Karpas-422 (cell line): ENCODE data around the gene FBLN1. TPM values are rescaled to one million over a fixed set of nuclear protein-coding genes. Genes with fewer than 3 reads are reported as not detected.
"Not testable (repeated sequence)": the region's sequence is repeated elsewhere in the genome, so short reads cannot be mapped to it uniquely, and the experiment has no call there.

Source experiments
- DNase-seq: peaks from one replicate; pipeline ENCODE4 v3.0.0-alpha.2; 2015
- H2AFZ ChIP-seq: fragments of 200-600 bp; sonication (generic); 2 replicates; pipeline ENCODE4 v1.6.1; 2014; ENCODE audit warnings: antibody characterized with exemption, low read length, mixed read lengths
- H3K27ac ChIP-seq: fragments of 200-600 bp; sonication (generic); 2 replicates; pipeline ENCODE4 v1.5.1; 2014; ENCODE audit warnings: mild to moderate bottlenecking, low read length, moderate library complexity
- H3K27me3 ChIP-seq: fragments of 200-600 bp; sonication (generic); 2 replicates; pipeline ENCODE4 v1.6.1; 2014; ENCODE audit warnings: low read length, mixed read lengths
- H3K36me3 ChIP-seq: fragments of 200-600 bp; sonication (generic); 2 replicates; pipeline ENCODE4 v1.6.1; 2014; ENCODE audit warnings: low read length, mixed read lengths; ENCODE audit not compliant: insufficient read depth
- H3K4me1 ChIP-seq: fragments of 200-600 bp; sonication (generic); 2 replicates; pipeline ENCODE4 v1.6.1; 2014; ENCODE audit warnings: mild to moderate bottlenecking, low read length, mixed read lengths
- H3K4me2 ChIP-seq: fragments of 200-600 bp; sonication (generic); 2 replicates; pipeline ENCODE4 v1.6.1; 2014; ENCODE audit warnings: low read length, low read depth, mild to moderate bottlenecking; ENCODE audit not compliant: poor library complexity, severe bottlenecking
- H3K4me3 ChIP-seq: fragments of 200-600 bp; sonication (generic); 2 replicates; pipeline ENCODE4 v1.5.1; 2014; ENCODE audit warnings: mild to moderate bottlenecking, antibody characterized with exemption, low read length, mixed read lengths
- H3K79me2 ChIP-seq: fragments of 200-600 bp; sonication (generic); 2 replicates; pipeline ENCODE4 v1.6.1; 2014; ENCODE audit warnings: mild to moderate bottlenecking, low read length, mixed read lengths
- H3K9ac ChIP-seq: fragments of 200-600 bp; sonication (generic); 2 replicates; pipeline ENCODE4 v1.6.0; 2014; ENCODE audit warnings: low read length
- H3K9me2 ChIP-seq: fragments of 200-600 bp; sonication (generic), shearing (Covaris generic); replicated peaks from 2 replicates; pipeline ENCODE4 v1.6.0; 2014; ENCODE audit warnings: mild to moderate bottlenecking, low read length, moderate library complexity; ENCODE audit not compliant: insufficient read depth
- H3K9me3 ChIP-seq: fragments of 300-700, 200-600 bp; sonication (generic); 2 replicates; pipeline ENCODE4 v1.6.1; 2014; ENCODE audit warnings: low read length, mixed read lengths
- H4K20me1 ChIP-seq: fragments of 200-600 bp; sonication (generic); 2 replicates; pipeline ENCODE4 v1.6.1; 2014; ENCODE audit warnings: mild to moderate bottlenecking, antibody characterized with exemption, low read length, low read depth; ENCODE audit not compliant: insufficient read depth
- total RNA-seq: library from RNA; depleted of rRNA; stranded (reverse); fragments of >200 nt; shearing (Covaris generic); gene quantifications from 2 replicates; pipeline ENCODE4 v1.2.3, GENCODE V29; 2014; ENCODE audit warnings: low replicate concordance

The FBLN1 gene
- total RNA-seq, 1 experiment from 2014 or later: not detected

DNA sequence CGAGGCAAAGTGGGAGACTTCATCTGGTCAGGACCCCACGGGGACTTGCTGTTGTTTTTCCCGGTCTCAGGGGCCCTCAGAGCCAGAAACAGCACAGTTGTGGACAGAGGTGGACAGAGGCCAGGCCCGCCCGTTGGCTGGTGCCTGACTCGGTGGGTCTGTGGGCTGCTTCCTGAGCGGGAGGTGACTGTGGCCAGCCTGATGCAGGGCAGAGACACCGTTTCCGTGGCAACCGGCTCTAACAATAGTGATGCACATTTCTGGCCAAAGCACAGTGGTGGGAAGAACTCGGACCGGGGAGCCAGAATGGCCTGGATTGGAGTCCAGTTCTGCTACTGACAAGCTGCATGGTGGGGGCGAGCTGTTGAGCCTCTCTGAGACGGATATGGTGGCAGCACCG is 110.3 kb downstream of the FBLN1 start:
- Histone ChIP-seq H3K9me3 (no peaks in the 10 kb centered on the region), H4K20me1 (no peaks in the 10 kb centered on the region), H3K9ac (no peak overlapping the region), H3K4me2 (no peak overlapping the region), H3K79me2 (no peaks in the 10 kb centered on the region), H3K9me2 (no peaks in the 10 kb centered on the region), H3K27me3 (no peaks in the 10 kb centered on the region), H3K4me1 (no peaks in the 10 kb centered on the region), H3K4me3 (no peak overlapping the region), H3K27ac (no peak overlapping the region), H3K36me3 (no peaks in the 10 kb centered on the region), H2AFZ (no peak overlapping the region)
- DNase-seq: no peak

DNA sequence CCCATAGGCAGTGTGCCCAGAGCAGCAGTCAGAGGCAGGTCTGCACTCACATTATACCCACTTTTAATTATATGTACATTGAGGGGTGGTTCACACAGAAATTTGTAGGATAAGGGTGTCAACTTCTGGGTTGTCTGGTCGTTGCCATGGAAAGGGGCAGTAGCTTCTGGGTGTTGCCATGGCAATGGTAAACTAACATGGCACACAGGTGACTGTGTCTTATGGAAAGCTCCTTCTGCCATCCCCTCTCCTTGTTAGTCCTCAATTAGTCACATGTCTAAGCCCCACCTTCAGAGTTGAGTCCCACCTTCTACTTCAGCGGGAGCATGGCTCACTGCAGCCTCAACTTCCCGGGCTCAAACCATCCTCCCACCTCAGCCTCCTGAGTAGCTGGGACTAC is 112.7 kb downstream of the FBLN1 start:
- H3K27me3 ChIP-seq: no peaks in the 10 kb centered on the region
- no peak overlapping the region for H3K27ac ChIP-seq
- H3K9ac ChIP-seq: no peak overlapping the region
- no peaks in the 10 kb centered on the region for H3K9me2 ChIP-seq
- no peaks in the 10 kb centered on the region for H3K36me3 ChIP-seq
- no peaks in the 10 kb centered on the region for H3K4me1 ChIP-seq
- no peak overlapping the region for H2AFZ ChIP-seq
- no peaks in the 10 kb centered on the region for H4K20me1 ChIP-seq
- H3K79me2 ChIP-seq: no peaks in the 10 kb centered on the region
- DNase-seq: no peak
- H3K4me3 ChIP-seq: no peak overlapping the region
- H3K9me3 ChIP-seq: no peaks in the 10 kb centered on the region
- no peak overlapping the region for H3K4me2 ChIP-seq

DNA sequence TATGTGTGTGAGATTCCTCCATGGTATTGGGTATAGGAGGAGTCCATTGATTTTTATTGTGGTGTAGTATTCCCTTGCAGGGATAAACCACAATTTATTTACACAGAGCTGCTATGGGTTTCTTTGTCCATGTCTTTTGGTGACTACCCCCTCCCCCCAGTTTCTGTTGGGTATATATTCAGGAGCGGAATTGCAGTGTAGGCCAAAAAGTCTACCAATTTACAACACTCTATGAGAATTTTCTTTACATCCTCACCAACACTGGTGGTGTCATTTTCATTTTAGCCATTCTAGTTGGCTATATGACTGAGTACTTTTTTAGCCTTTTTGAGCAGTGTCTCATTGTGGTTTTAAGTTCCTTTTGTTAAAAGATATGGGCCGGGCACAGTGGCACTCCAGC is 113.7 kb downstream of the FBLN1 start:
- no peak overlapping the region for H2AFZ ChIP-seq
- no peaks in the 10 kb centered on the region for H3K27me3 ChIP-seq
- no peaks in the 10 kb centered on the region for H3K79me2 ChIP-seq
- H4K20me1 ChIP-seq: no peaks in the 10 kb centered on the region
- no peak for DNase-seq
- no peaks in the 10 kb centered on the region for H3K9me2 ChIP-seq
- H3K4me2 ChIP-seq: no peak overlapping the region
- H3K4me1 ChIP-seq: no peaks in the 10 kb centered on the region
- no peaks in the 10 kb centered on the region for H3K9me3 ChIP-seq
- H3K4me3 ChIP-seq: no peak overlapping the region
- no peaks in the 10 kb centered on the region for H3K36me3 ChIP-seq
- H3K9ac ChIP-seq: no peak overlapping the region
- H3K27ac ChIP-seq: no peak overlapping the region

DNA sequence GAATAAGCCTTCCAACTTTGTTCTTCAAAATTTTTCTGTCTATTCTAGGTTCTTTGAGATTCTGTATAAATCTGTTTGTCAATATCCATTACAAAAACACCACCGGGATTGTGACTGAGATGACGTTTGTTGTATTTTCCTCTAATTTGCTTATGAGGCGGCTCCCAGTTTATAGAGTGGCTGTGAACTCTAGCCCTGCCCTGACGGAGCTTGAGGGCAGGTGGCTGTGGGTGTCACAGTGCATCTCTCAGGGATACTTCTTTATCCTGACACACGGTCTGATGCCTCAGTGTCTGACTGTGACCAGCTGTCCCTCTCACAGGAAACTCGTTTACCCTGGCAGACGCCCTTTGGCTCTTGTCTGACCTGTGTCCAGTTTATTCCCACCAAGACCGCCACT is 115.3 kb downstream of the FBLN1 start:
- Histone ChIP-seq H3K4me3 (no peak overlapping the region), H3K9me3 (no peaks in the 10 kb centered on the region), H3K9ac (no peak overlapping the region), H3K79me2 (no peaks in the 10 kb centered on the region), H3K27me3 (no peaks in the 10 kb centered on the region), H2AFZ (no peak overlapping the region), H4K20me1 (no peaks in the 10 kb centered on the region), H3K36me3 (no peaks in the 10 kb centered on the region), H3K27ac (no peak overlapping the region), H3K4me1 (no peaks in the 10 kb centered on the region), H3K4me2 (no peak overlapping the region), H3K9me2 (no peaks in the 10 kb centered on the region)
- no peak for DNase-seq

DNA sequence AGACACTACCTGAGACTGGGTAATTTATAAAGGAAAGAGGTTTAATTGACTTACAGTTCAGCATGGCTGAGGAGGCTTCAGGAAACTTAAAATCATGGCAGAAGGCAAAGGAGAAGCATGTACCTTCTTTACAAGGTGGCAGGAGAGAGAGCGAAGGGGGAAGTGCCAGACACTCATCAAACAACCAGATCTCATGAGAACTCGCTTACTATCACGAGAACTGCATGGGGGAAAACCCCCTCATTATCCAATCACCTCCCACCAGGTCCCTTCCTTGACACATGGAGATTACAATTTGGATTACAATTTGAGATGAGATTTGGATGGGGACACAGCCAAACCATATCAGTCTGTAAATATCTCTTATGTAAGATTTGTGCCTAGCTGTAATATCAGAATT is 118.0 kb downstream of the FBLN1 start:
- Histone ChIP-seq H3K4me2 (no peak overlapping the region), H3K4me3 (no peak overlapping the region), H4K20me1 (no peaks in the 10 kb centered on the region), H3K9me3 (no peaks in the 10 kb centered on the region), H3K9ac (no peak overlapping the region), H3K4me1 (no peaks in the 10 kb centered on the region), H2AFZ (no peak overlapping the region), H3K27ac (no peak overlapping the region), H3K36me3 (no peaks in the 10 kb centered on the region), H3K27me3 (no peaks in the 10 kb centered on the region), H3K79me2 (no peaks in the 10 kb centered on the region), H3K9me2 (no peaks in the 10 kb centered on the region)
- DNase-seq: no peak

DNA sequence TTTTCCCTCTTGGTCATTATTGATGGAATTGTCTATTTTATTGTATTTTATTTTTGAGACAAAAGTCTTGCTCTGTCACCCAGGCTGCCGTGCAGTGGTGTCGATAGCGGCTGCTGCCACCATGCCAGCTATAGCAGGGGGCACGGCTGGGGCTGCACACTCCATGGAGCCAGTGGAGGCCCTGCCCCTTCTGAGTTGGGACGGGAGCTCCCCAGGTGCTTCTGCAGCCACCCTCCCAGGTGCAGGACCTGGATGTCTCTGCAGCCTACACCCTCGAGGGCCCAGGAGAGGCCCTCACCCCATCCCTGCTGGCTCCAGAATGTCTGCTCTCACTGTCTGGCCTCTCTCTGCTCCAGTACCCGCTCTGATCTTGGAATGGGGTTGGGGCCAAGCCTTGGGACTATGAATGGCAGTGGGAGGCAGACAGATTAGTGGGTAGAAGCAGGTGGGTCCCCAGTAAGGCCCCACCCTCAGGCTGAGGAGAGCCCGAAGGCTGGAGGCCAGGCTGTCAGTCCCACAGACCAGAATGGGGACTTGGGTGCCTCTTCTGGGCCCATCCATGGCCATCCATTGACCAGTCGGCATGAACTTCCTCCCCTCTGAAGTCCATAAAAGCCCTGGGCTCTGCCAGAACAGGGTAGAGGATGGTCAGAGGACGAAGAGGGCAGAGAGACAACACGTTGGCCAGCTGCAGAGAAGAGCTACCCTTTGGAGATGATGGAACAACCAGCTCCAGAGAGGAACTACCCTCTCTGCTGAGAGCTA is 119.3 kb downstream of the FBLN1 start:
- Histone ChIP-seq H3K36me3 (no peaks in the 10 kb centered on the region), H3K27ac (no peak overlapping the region), H3K4me3 (no peak overlapping the region), H4K20me1 (no peaks in the 10 kb centered on the region), H2AFZ (no peak overlapping the region), H3K9me2 (no peaks in the 10 kb centered on the region), H3K9ac (no peak overlapping the region), H3K27me3 (no peaks in the 10 kb centered on the region), H3K79me2 (no peaks in the 10 kb centered on the region), H3K9me3 (no peaks in the 10 kb centered on the region), H3K4me2 (no peak overlapping the region), H3K4me1 (no peaks in the 10 kb centered on the region)
- no peak for DNase-seq

DNA sequence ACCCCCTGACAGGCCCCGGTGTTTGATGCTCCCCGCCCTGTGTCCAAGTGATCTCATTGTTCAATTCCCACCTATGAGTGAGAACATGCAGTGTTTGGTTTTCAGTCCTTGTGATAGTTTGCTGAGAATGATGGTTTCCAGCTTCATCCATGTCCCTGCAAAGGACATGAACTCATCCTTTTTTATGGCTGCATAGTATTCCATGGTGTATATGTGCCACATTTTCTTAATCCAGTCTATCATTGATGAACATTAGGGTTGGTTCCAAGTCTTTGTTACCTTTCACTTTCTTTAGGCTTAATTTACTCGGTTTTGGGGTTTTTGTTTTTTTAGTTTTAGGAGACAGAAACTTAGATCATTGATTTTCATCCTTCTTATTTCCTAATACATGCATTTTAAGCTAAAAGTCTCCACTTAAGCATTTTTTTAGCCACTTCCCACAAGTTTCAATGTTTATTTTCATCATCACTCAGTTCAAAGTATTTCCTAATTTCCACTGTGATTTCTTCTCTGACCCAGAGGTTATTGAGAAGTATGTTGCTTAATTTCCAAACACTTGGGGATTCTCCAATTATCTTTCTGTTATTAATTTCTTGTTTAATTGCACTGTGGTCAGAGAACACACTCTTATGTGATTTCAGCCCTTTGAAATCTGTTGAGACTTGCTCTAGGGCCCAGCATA is 120.9 kb downstream of the FBLN1 start:
- not testable (repeated sequence) for H3K4me1 ChIP-seq, DNase-seq, H3K4me3 ChIP-seq, H4K20me1 ChIP-seq, H2AFZ ChIP-seq, H3K79me2 ChIP-seq, H3K9me3 ChIP-seq, H3K36me3 ChIP-seq, H3K9me2 ChIP-seq, H3K9ac ChIP-seq, H3K4me2 ChIP-seq, H3K27ac ChIP-seq, H3K27me3 ChIP-seq

DNA sequence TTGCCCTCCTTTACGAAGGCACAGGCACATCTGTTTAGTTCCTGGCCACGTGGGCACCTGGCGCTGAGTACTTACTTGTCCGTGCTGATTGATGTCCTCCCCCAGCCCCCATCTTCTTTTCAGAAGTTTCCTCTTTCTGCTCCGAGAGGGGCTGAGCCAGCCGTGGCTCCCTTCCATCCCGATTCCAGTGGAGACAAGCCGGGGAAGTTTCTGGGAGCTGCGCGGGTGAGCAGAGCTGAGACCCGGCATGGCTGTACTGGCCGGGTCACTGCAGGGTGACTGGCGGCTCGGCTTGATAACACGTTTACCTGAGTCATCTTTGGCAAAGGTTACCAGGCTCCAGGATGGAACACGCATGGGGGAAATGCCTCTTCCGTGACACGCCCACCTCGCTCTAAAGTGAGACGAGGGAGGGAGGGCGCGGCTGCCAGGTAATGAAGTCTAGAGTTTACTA is 123.5 kb downstream of the FBLN1 start:
- no peaks in the 10 kb centered on the region for H3K4me1 ChIP-seq
- H3K27me3 ChIP-seq: no peaks in the 10 kb centered on the region
- H3K9me2 ChIP-seq: no peaks in the 10 kb centered on the region
- H3K4me3 ChIP-seq: no peak overlapping the region
- no peaks in the 10 kb centered on the region for H3K79me2 ChIP-seq
- no peak overlapping the region for H3K4me2 ChIP-seq
- no peak overlapping the region for H3K9ac ChIP-seq
- no peak overlapping the region for H2AFZ ChIP-seq
- no peak for DNase-seq
- H3K27ac ChIP-seq: no peak overlapping the region
- no peaks in the 10 kb centered on the region for H3K9me3 ChIP-seq
- H4K20me1 ChIP-seq: no peaks in the 10 kb centered on the region
- no peaks in the 10 kb centered on the region for H3K36me3 ChIP-seq
